HG02678 (cell line): ENCODE data around the gene B9D2.
"Not testable (repeated sequence)": the region's sequence is repeated elsewhere in the genome, so short reads cannot be mapped to it uniquely, and the experiment has no call there.

Experiments
- ATAC-seq: cut with Tn5 transposase; IDR thresholded peaks from one replicate; pipeline ENCODE4 v1.9.1; 2021; ENCODE audit warnings: mild to moderate bottlenecking, moderate library complexity; ENCODE audit not compliant: unreplicated experiment

Gene B9D2

GRCh38 chr19:41392775-41393174 lies 28.8 kb upstream of the B9D2 start:
- ATAC-seq, result no peak

- ATAC-seq, result no peak
Observed at GRCh38 chr19:41391618-41392017, 27.7 kb upstream of the B9D2 start.

GRCh38 chr19:41386442-41386841 lies 22.5 kb upstream of the B9D2 start:
- no peak for ATAC-seq

- no peak for ATAC-seq
Observed at GRCh38 chr19:41384351-41384750, 20.4 kb upstream of the B9D2 start.

DNA sequence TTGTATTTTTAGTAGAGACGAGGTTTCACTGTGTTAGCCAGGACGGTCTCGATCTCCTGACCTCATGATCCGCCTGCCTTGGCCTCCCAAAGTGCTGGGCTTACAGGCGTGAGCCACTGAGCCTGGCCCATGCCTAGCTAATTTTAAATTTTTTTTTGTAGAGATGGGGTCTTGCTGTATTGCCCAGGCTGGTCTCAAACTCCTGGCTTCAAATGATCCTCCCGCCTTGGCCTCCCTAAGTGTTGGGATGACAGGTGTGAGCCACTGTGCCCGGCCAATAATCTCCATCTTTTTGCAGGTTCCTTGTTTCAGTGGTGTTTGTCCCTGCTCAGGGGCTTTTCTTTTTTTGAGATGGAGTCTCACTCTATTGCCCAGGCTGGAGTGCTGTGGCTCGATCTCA lies 17.6 kb upstream of the B9D2 start:
- ATAC-seq, result not testable (repeated sequence)

- peak; percentile 71 for ATAC-seq
Observed at GRCh38 chr19:41377977-41378709, 14.2 kb upstream of the B9D2 start.

GRCh38 chr19:41376998-41377365 lies 13.0 kb upstream of the B9D2 start:
- ATAC-seq, result no peak

DNA sequence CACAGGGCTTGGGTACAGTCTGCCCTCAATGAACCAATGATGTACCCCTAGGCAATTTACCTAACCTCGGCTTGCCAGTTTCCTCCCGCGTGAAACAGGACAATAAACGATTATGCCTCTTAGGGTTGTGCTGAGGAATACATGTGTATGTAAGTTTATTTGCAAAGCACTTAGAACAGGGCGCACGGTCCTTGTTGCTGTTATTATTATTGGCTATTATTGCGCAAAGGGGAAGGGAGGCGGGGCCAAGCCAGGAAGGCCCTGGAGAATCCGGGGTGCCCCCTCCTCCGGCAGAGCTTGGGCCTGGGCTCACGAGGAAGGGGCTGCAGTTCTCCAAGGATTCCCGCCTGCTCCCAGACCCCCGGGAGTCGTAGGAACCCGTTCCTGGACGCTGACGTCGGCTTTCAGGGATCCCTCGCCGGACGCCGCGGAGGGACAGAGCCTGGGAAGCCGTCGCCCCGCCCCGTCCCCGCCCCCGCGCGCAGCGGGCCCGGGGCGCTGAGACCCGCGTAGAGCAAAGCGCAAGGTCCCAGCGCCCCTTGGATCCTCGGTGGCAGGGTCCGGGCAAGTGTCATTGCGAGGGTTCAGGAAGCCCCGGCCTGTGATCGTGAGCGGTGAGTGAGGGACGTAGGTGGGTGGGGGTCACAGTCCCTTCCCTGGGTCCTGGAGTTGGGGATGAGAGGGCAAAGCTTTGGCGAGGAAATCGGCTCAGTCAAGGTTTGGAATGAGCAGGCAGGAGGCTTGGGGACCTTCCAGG lies 12.5 kb upstream of the B9D2 start, which contains the start of gene TMEM91:
TMEM91 (plus strand) TSS at position 293 of the 757 bp plus-strand sequence. CDS start 1,777 bp downstream, outside the sequence.
- no peak for ATAC-seq

- no peak for ATAC-seq
Observed at GRCh38 chr19:41373993-41374392, 10.0 kb upstream of the B9D2 start.

GRCh38 chr19:41372501-41372900 lies 8.6 kb upstream of the B9D2 start:
- ATAC-seq, result no peak

DNA sequence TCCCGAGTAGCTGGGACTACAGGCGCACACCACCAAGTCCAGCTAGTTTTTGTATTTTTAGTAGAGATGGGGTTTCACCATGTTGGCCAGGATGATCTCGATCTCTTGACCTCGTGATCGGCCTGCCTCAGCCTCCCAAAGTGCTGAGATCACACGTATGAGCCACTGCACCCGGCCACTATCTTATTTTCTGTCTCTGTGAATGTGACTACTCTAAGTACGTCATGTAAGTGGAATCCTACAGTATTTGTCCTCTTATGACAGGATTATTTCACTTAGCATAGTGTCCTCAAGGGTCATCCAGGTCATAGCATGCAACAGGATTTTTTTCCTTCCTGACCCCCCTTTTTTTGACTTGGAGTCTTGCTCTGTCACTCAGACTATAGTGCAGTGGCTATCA lies 7.6 kb upstream of the B9D2 start:
- ATAC-seq, result no peak

- not testable (repeated sequence) for ATAC-seq
Observed at GRCh38 chr19:41371119-41371518, 7.2 kb upstream of the B9D2 start.

- no peak for ATAC-seq
Observed at GRCh38 chr19:41369769-41370168, 5.8 kb upstream of the B9D2 start.

GRCh38 chr19:41367848-41368301 lies 3.9 kb upstream of the B9D2 start:
- ATAC-seq, result peak; percentile 26

- ATAC-seq, result no peak
Observed at GRCh38 chr19:41366089-41366488, 2.1 kb upstream of the B9D2 start.

DNA sequence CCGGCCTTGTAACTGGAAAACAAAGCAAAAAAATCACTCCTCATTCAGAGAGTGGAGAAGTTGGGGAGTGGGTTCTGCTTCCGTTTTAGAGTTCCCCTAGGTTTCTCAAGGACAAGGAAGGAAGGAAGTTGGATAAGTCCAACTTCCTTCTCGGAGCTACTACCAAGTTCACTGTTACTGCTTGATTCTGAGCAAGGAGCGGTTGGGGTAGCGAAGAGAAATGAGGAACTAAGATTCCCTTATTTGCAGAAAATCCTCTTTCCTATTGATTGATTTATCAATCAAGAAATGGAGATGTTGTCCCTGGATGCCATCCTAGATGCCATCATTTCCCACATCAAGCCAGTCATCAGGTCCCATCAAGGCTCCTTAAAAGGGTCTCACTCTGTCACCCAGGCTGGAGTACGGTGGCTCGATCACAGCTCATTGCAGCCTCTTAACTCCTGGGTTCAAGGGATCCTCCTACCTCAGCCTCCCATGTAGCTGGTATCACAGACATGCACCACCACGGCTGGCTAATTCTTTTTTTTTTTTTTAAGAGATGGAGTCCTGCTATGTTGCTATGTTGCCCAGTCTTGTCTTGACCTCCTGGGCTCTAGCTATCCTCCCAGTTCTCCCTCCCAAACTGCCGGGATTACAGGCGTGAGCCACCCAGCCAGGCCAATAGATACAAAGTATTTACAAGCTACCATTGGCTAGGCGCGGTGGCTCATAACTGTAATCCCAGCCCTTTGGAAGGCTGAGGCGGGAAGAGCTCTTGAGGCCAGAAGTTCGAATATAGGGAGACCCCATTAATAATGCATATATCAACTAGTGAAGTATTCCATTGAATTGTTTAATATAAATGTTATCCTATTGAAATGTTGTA lies 809 bp upstream of the B9D2 start:
- no peak for ATAC-seq

DNA sequence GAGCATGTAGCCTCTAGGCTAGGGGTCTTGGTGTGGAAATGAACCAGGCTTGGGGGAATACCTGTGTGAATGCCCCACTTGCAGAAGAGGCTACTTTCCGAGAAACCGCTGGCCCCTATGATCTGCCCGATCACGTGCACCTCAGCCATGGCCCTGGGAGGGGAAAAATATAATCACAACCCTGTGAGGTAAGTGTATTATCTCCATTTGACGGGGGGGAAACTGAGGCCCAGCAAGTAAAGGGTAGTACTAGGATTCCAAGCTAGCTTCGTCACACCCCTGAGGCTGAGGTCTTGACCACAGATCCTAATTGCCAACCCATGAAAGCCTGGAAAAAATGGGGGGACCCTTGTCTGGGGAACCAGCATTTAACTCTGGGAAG lies 587 bp downstream of the B9D2 start:
- ATAC-seq, result no peak

- no peak for ATAC-seq
Observed at GRCh38 chr19:41362143-41362847, 1.7 kb downstream of the B9D2 start.

- ATAC-seq, result no peak
Observed at GRCh38 chr19:41359741-41360140, 4.2 kb downstream of the B9D2 start.

DNA sequence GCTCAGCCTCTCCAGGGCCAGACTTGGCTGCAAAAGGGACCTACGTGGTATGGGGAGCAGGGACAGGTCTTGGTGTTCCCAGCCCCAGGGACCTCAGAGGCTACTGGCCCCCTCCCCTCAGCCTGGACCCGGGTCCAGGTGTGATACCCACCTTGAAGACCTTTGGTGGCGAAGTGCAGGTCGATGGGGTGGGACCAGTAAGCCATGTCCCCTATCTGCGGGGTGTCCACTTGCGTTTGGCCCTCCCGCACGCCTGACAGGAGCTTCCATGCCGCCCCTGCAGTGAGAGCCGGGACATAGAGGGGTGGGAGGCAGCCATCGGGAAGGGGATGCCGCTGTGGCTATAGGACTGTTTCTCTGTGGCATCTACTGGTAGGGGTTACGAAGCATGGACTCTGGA lies 6.2 kb downstream of the B9D2 start:
- no peak for ATAC-seq
